Measurements from ENCODE around the gene MAPK8.

MAPK8 gene

DNA sequence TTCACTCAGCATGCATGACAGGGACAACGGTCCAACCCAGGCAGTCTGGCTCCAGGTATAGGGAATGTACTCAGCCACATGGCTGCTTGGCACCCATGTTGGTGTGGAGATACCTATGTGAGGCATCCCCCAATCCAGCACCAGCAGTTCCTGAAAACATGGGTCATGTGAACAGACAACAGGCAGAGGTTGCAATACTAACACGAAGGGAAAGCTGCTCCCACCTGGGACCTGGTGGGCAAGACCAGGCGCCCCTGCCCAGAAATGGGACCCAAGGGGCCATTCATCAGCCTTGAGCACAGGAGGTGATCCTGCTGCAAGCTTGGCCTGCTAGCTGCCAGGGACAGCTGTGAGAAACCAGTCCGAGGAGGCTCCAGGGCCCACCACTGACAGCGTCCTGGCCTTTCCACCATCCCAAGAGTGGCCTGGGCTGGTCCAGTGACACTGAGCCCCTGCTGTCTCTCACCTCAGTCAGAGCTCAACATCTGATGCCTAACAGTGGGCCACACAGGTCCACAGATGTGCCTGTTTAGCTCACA, 156.1 kb downstream of the MAPK8 start:
- DNase-seq (ENCODE audit: low read depth in 2 of 2): no peak

DNA sequence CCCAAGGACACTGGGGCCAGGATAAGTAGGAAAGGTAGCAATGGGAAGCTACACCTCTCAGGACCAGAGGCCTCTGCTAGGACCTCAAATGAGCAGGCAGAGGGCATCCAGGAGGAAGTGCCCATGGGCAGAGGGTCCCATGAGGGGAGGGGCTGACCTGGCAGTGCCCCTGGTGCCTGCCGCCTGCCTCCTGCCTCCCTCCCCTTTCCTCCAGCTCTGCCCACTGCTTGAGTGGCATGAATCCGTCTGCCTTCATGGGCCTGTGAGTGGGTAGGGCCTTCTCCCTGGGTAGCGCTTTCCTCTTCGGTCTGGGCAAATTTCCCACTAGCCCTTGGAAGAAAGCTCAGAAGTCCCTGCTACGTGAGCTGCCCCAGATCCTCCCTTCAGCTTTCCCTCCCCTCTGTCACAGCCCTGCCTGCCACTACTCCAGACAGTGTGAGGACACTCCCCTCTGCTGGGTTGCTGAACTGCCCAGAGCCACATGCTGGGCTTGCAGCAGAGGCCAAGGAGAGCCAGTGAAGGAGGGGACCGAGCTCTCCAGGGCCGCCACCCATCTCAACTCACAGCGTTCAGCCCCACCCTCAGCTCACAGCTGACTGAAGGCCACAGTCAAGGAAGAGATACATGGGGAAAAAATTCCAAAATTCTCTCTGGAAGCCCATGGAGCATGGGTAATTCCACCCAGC, 157.0 kb downstream of the MAPK8 start:
- DNase-seq (ENCODE audit: low read depth in 2 of 2): no peak

DNA sequence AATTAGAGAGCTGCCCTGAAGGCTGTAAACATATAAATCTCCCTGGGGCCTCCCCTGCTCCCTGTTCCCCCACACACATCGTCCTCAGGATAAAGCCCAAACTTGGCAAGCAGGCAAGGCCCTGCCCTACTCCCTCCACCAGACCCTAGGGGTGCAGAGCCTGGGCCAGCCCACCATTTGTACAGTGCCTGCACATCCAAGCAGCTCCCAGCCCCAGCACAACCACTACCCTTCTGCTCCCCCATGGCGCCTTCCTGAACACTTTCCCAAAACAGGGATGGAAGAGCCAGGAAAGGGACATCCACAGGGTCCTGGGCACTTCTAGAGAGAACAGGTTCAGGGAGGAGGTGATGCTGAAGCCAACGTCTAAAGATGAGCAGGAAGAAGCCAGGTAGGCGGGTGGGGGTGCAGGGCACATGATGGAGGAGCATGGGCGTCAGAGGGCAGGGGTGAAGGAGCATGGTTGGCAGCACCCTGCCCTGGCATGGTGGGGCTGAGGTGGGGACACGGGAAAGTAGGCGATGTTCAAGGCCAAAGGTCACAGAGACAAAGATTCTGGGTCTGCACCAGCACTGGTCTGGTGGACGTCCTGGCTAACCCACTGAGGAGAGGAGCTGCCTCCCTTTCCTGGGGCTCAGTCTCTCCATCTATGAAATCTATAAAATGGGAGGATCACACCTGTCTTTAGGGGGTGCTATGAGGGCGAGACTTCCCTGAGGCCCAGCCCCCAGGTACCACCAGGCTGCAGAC, 157.8 kb downstream of the MAPK8 start:
- DNase-seq (ENCODE audit: low read depth in 2 of 2): no peak

DNA sequence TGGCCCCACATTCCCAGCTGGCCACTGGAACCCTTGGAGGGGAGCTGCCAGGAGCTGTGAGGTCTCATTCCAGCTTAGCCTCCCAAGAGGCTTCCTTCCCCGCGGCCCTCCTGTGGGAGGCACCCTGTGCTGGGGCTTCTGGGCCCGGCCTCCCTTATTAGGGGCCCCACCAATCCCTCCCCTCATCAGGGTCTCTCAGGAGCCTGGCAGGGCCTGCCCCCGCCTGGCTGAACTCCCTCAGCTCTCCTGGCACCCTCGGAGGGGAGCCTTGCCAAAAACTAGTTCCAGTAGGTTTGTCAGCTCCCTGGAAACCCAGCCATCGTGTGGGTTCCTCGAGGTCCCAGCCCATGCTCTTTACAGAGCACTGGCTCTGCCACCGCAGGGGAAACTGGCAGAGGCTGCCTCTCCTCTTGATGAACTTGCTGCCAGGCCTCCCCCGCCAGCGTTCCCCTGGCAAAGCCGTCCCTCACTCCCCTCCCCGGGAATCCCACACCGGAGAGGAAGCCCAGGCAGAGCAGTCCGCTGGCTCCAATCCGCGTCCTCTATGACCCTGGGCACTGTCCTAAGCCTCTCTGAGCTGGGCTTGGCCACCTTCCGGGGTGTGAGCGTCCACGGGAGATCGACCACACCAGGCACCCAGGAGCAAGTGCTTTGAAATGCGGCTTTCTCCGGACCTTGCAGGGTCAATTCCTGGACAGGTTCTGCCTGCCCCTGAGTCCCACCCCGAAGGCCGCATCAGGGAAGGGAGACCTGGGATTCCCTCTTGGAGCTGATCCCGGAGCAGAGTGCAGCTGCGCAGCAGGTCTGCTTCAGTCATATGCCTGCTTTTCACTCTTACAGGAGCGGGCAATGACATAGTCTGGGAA, 158.6 kb downstream of the MAPK8 start:
- no peak for DNase-seq (ENCODE audit: low read depth in 2 of 2)

DNA sequence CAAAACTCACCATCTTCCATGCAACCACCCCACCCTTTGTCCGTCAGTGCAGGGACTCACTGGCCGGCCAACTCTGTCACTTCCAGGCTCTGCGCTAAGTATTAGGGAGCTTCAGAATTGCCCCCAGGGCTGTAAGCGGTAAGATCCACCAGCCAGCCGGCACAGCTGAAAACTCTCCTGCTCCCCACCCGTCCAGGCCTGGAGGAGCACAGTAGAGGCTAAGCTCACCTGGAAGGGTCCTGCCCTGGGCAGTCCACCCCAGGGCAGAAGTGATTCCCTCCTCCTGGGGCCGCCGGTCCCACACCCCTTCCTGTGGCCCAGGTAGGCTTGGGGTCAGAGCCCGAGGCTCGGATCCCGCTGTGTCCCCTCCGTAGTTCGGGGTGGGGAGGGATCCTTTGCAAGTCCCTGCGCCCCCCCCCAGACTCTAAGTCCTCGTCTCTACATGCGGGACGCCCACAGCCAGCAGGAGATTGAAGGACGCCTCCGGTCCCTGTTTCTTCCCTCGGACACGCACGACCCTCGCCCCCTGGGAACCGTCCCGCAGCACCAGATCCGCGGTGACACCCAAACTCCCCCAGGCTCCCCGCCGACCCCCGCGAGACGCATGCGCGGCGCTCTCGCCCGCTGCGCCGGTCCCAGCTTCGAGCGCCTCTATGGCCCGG, 159.5 kb downstream of the MAPK8 start:
- no peak for DNase-seq (ENCODE audit: low read depth in 2 of 2)

DNA sequence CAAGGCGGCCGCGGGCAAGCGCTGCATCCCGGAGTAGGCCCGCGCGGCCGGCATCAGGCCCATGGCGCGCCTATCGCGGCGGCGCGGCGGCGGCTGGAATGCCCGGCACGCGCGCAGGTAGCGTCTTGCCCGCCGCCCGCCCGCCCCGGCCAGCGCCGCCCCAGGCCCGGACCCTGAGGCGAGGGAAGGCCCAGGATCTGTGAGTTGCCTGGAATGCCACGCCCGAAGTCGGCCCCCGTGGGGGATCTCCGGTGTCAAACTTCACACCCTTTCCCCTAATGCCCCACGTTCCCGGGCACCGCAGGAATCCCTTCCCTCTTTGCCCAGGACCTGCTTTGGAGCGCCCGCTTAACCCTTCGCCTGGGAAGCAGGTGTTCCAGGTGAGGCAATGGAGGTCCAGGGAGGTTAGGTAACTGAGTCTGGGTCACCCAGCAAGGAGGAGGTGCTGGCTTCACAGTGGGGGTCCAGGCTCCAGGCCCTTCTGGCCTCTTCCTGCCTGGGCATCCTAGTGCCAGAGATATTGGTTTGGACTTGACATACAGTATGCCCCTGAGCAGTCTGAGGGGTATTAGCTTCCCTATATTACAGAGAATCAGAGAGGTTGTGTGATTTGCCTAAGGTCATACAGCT, 160.2 kb downstream of the MAPK8 start:
- DNase-seq (ENCODE audit: low read depth in 2 of 2): no peak

DNA sequence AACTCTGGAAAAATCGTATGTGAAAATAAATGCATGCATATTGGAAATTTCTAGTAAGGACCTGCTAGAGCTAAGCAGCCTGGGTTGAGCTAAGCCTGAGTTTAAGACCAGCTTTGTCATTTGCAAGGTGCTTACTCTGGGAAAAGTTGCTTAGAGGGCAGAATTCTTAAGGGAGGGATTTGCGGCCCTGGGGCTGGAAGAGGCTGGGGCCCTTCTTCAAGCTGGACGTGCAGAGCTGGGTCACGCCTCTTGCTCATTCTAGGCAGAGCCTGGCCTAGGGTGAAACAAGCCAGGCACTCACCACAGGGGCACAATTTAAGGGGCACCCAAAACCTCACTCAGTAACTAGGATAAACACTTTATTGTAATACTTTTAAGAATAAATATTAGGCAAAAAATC, 161.2 kb downstream of the MAPK8 start:
- no peak for DNase-seq (ENCODE audit: low read depth in 2 of 2)

DNA sequence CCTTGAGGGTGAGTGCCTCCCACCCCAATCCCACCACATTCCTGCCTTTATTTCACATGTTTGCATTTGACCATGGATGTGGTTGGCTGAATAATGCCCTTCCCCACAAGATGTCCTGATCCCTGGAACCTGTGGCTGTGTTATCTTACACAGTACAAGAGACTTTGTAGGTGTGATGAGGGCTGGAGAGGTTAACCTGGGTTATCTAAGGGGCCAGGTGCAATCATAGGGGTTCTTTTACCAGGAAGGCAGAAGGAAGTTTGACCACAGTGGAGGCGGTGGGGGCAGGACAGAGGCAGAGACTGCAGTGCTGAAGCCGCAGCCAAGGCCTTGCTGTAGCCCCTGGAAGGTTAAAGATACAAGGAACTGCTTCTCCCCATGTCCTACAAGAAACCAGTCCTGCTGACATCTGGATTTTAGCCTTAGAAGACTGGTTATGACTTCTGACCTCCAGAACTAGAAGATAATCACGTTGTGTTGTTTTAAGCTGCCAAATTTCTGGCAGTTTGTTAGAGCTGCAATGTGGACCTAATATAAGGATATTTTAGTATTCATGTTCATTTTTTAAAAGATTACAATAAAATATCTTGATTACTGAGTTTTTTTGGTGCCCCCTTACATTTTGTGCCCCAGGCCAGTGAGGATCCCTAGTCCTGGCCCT, 161.8 kb downstream of the MAPK8 start:
- DNase-seq (ENCODE audit: low read depth in 2 of 2): no peak

DNA sequence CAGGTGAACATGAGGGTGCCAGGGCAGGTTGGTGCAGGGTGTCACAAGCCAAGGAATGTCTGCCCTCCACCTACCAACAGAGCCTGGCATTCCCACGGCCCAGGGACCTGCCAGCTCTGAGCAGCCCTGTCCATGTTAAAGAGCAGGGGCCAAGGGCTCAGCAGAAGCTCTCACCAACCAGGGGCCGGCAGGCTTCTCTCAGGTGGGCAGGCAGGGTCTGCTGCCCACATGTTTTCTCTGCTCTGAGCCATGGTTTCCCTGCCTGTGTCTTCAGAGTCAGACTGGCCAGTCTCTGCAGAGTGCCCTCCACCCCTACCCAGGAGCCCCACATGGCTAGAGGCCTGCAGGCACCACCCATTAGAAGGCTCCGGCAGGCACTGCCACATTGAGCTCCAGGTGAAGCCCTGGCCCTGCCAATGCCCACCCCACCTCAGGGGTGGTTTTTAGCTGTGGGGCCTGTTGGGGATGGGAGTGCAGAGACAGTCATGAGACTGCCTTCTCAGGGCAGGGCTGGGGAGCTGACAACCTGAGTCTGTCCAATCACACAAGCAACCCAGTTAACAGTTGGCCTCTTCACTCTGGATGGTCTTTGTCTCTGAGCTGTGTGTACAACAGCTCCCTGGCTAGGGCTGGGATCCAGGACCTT, 162.5 kb downstream of the MAPK8 start:
- no peak for DNase-seq (ENCODE audit: low read depth in 2 of 2)

DNA sequence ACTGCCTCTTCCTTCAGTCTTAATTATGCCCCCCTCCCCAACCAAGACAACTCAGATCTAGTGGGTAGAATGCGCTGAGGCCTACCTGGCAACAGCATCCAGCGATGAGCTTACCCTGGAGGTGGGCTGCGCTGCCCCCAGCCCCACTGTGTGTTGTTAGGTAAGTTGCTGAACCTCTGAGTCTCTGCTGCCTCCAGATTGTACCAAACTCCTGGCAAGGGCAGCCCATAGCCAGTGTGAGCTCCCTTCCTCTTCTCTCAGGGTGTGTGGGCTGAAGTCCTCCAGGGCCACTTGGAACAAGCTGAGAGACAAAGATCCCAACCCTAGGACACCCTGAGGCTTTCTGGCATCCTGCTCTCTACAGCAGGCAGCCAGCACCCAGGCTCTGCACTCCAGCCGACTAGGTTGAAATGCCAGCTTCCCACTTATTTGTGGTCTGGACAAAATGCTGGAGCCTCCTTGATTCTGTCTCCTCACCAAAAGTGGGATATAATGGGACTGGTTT, 163.1 kb downstream of the MAPK8 start:
- no peak for DNase-seq (ENCODE audit: low read depth in 2 of 2)

DNA sequence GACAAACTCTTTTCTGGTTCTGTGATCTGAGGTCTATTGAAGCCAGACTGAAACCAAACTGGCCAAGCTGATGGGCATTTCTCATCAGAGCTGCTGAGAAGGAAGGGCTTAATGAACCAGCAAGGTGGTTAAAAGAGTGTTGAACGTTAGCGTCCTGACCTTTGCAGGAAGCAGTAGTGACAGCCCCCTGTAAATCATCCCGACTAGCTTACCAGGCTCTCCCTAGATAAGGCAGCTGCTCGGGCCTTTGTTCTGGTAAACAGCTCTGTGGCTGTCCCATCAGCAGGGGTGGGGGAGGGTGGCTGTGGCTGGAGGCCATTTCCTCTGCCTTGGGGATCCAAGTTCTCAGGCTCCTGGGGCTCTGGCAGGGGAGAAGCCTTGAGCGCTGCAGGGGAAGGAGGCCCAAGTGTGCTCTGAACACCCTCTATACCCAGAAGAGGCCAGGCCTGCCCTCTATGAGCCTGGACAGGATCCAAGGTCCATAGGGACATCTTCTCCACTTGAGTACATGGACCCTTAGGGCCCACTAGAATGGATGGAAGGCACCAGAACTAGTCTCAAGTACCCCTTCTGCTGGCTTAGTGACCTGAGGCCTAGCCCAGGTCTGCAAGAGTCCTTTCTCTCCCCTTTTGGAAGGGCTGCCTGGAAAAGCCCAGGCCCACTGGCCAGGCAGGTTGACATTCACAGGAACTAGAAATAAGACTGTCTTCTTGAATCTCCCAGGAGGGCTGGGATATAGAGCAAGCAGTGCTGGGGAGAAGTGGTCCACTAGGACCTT, 163.8 kb downstream of the MAPK8 start:
- no peak for DNase-seq (ENCODE audit: low read depth in 2 of 2)

DNA sequence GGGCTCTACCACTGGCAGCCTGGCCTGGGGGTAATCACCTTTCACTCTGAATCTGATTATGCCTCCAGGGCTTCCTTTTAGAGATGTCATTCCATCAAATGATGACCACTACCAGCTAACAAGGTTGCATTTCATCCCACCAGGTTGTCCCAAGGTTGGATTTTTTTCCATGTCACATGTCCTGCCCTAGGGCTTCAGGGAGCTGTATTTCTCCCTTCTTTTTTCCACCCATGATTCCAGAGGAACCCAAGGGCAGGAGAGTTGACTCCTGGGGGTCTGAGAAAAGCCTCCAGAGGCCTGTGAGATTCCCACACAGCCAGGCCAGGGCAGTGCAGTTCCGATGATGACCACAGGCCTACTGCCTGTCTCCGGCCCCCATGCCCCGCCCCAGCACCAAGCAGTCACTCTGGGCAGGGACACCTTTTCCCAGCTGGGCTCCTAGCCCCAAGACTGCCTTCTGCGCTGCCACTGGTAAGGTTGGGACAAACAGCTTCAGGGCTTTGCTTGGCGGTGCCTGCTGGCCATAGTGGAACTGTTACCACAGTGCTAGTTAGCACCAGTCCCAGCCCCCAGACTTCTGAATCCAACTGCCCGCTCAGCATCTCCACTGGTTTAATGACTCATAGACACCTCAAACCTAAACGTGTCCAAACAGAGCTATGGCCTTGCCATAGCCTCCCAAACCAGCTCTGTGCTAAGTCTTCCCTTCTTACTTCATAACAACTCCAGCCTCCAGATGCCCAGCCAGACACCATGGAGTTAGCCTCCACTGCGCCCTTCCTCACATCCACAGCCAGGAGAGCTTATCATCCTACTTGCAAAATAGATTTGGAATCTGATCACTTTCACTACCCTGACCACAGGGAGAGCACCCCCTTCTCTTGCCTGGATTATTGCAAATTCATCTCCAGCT, 164.7 kb downstream of the MAPK8 start:
- DNase-seq (ENCODE audit: low read depth in 2 of 2): no peak

DNA sequence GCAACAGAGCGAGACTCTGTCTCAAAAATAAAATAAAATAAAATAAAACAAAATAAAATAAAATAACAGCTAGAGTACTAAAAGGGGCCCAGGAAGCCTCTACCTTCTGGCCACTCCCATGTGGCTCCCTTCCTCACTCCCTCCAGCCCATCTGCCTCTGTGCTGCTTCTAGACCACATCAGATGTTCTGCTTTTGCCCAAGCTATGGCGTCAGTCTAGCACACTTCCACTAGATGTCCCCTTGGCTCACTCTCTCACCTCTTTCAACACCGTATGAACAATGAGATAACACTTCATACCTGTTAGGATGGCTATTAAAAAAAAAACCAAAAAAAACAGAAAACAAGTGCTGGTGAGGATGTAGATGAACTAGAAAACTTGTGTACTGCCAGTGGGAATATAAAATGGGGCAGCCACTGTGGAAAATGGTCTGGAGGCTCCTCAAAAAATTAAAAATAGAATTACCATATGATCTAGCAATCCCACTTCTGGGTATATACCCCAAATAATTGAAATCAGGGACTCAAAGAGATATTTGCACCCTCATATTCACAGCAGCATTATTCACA, 166.1 kb downstream of the MAPK8 start:
- no peak for DNase-seq (ENCODE audit: low read depth in 2 of 2)

DNA sequence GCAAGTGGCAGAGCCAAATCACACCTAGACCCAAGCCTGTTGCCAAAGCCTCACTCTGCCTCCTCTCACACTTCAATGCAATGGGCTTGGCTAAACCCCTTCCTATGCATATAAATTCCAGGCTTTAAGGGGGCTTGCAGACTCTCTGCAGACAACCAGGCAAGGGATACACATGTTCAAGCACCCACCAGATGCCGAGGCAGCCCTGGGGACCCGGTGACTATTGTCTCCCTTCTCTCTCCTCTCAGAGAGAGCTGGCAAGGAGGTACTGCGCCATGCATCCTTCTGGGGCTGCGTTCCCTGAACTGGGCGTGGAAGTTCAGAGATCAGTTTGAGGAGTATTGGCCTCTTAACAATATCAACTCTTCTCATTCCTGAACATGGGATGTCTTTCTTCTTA, 167.2 kb downstream of the MAPK8 start:
- no peak for DNase-seq (ENCODE audit: low read depth in 2 of 2)

DNA sequence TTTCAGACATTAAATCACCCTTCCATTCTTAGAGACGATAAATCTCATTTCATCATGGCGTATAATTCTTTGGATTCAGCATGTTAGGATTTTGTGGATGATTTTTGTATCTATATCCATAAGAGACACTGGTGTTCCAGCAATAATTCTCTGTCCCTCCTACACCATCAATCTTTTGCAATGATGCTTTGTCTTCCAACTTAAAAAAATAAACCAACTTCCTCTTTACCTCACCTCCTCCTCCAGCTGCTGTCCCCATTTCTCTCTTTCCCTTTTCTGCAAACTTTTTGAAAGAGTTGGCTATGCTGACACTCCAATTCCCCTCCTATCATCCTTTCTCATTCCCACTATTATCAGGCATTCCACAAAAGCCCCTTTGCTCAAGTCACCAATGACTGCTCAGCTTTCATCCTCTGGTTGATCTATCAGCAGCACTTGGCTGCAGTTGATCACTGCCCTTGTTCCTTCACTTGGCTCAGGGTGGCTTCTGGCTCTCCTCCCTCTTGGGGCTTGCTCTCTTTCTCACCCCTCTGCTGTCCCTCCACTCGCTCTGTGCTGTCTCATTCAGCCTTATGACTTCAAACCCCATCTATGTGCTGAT, 168.4 kb downstream of the MAPK8 start:
- no peak for DNase-seq (ENCODE audit: low read depth in 2 of 2)

DNA sequence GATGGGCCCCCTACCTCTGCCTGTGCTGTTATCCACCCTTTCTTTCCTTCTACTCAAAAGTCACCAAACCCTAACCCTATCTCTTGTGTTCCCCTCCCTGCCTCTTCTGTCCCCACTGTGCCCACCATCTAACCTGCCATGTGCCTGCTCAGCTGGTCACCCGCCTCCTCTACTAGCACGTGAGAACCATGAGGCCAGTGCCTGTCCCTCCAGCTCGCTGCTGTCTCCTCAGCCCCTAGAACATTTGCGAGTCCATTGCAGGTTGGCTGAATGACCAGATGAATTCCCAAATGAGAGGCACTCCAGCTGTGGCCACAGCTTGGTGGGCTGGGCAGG, 169.4 kb downstream of the MAPK8 start:
- no peak for DNase-seq (ENCODE audit: low read depth in 2 of 2)

DNA sequence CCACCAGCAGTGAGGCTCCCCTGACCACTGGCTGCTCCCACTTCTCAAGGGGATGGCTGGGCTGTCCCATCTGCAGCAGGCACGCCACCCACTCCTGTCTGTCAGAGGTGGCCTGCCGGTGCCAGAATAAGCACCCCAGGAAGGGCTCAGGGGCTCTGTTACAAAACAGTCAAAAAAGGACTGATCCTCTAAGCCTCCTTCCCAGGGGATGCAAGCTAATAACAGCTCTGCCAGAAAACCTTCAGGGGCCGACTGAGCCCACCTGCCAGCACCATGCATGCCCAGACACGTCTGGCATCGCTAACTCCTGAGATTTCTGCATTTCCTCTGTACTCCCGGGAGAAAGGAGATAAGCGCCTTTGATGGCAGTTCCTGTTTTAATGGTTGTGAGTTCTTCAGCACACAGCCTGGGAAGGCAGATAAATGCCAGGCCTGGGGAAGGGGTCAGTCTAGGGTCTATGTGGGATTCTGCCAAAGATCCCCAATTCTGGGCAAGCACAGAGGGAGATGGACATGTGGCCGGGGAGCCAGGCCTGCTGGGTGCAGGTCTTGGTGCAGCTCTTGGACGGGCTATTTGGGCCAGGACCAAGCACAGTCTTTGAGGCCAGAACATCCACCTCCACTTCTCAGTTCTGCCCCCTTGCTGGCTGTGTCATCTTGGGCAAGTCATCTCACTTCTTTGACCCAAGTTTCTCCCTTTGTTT, 170.0 kb downstream of the MAPK8 start:
- DNase-seq (ENCODE audit: low read depth in 2 of 2): no peak
